GM18498 (cell line): ENCODE measurements around the gene MOCS2.
"Not testable (repeated sequence)": the region's sequence is repeated elsewhere in the genome, so short reads cannot be mapped to it uniquely, and the experiment has no call there.

Experiments used
- ATAC-seq: cut with Tn5 transposase; IDR thresholded peaks from one replicate; pipeline ENCODE4 v1.9.1; 2021; ENCODE audit warnings: mild to moderate bottlenecking, moderate library complexity; ENCODE audit not compliant: unreplicated experiment

MOCS2 gene, protein sequence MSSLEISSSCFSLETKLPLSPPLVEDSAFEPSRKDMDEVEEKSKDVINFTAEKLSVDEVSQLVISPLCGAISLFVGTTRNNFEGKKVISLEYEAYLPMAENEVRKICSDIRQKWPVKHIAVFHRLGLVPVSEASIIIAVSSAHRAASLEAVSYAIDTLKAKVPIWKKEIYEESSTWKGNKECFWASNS

DNA sequence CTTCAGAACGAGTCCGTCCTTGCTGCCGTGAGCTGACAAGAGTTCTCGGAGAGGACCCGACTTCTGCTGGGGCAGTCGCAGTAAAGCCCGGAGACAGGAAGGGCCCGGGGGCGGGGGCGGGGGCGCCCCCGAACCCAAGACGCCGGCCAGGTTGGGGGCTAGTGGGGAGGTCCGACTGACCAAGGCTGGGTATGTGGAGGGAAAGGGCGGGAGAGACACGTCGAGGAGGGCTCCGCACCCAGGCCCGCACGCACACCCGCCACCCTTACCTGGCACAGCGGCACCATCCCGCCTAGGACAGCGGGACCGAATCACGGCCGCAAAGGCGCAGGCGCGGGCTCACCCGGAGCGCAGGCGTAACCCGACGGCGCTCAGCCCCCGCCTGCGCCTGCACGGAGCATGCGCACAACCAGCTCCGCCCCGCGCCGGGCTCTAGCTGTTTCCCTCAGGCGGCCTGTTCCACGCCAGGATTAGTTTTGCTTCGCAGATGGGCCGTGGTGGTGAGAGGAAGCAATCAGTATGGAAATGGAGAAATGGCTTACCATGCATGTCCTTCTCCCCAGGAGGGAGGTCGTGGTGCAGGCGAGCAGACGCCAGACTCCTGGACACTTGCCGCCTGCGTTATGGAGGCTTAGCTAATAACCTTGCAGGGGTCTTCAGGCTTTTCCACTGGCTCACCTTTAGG is at the start of gene MOCS2:
Gene MOCS2, minus strand, starts transcription at position 315 of the 685 bp plus-strand sequence. CDS start 2,583 bp downstream, outside the sequence.
- ATAC-seq: peak; percentile 96

DNA sequence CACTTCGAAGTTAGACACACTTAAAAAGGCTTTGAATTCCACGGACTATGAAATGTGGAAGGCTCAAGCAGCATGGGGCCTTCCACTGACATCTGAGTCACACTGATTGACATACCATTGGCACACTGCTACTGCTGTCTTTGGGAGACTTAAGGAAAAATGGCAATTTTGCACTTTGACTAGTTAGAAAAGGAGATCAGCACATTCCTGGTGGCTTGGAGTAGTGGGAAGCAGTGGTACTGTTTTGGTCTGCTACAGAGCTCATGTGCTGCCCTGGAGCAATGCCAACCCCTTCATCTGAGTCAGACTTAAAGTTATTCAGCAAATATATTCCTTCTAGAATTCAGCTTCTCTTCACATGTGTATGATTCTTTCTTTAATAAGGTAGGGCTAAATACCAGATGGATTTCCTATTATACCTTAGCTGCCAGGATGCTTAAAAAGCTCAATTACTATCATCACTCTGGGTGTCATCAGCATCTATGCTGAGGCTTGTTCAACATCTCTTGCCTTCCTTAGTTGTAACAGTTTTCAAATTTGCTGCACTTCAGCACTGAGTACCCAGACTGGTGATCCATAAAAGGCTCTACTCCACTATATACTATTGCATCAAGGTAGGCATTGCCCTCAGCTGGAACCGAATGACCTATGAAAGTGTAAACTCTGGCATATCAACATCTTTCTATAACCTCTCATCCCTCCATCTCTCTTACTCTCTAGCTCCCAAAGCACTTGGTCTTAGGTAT is 42.3 kb upstream of the MOCS2 start:
- ATAC-seq: no peak

GRCh38 chr5:53133020-53133419 is 23.5 kb upstream of the MOCS2 start:
- ATAC-seq: no peak

- no peak for ATAC-seq
These were observed 20.7 kb upstream of the MOCS2 start for GRCh38 chr5:53130266-53130665.

DNA sequence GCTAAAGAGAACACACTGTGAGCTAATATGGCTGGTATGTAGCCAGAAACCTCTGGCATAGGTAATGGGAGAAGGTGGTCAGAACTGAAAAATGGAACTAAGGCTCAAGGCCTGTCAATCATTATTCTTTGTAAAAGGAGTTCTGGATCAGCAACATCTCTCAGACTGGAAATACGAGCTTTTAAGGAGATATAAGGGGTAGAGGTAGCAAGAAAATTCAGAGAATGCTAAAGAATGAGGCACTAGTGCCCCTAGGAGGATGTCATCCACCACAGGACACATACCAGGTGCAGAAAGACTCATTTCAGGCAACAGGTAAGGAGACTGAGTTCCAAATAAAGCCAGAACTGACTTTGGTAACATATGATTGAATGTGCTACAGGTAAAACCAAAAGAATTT is 18.9 kb upstream of the MOCS2 start:
- no peak for ATAC-seq

- no peak for ATAC-seq
These were observed 17.6 kb upstream of the MOCS2 start for GRCh38 chr5:53127107-53127506.

- ATAC-seq: no peak
These were observed 17.0 kb upstream of the MOCS2 start for GRCh38 chr5:53126521-53126920.

- no peak for ATAC-seq
These were observed 14.1 kb upstream of the MOCS2 start for GRCh38 chr5:53123702-53124101.

- no peak for ATAC-seq
These were observed 10.6 kb upstream of the MOCS2 start for GRCh38 chr5:53120165-53120564.

DNA sequence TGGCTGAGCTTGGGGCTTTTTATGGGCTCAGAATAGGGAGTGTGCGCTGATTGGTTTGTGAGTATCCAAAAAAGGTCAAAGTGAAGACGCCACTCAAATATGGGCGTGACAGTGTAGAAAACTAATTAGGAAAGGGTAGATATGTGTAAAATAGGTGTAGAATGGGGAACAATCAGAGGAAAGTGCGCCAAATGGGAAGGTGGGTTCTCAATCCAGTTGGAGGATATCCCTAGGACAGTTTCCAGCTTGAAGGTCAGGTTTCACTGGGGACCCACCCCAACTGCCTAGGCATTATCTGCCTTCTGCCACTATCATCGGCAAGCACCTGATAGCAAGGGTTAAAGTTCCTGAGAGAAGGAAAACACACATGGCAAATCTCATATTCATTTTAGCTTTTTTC is 9.3 kb upstream of the MOCS2 start:
- no peak for ATAC-seq

DNA sequence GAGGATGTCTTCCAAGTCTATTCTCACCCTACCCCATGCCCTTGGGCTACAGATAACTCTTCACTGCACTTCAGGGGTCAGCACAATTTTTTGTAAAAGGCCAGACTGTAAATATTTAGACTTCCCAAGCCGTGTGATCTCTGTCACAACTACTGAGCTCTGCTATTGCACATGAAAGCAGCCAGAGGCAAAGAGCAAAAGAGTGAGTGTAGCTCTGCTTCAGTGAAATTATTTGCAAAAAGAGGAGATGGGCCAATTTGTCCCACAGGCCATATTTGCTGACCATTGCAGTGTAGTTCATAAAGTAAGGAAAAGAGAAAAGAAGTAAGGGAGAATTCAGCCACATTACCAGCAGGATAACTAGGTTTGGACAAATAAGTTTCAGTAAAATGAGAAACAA is 7.0 kb upstream of the MOCS2 start:
- no peak for ATAC-seq

DNA sequence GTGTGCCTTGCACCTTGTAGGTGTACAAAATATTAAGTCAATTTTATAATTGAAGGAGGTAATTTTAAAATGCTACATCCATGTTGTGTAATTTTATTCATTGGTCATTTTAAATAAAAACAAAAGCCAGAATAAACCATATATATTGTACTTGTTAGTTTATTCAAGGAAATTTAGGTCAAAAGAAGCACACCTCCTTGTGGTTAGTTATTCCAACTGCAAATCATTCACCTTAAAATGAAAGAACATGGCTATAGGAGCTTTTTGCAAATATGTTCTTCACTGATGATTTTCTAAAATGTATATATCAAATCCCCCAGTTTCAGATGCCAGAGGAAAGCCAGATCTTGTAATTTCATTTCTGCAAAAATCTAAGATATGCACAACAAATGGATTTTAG is 5.4 kb upstream of the MOCS2 start:
- ATAC-seq: no peak

DNA sequence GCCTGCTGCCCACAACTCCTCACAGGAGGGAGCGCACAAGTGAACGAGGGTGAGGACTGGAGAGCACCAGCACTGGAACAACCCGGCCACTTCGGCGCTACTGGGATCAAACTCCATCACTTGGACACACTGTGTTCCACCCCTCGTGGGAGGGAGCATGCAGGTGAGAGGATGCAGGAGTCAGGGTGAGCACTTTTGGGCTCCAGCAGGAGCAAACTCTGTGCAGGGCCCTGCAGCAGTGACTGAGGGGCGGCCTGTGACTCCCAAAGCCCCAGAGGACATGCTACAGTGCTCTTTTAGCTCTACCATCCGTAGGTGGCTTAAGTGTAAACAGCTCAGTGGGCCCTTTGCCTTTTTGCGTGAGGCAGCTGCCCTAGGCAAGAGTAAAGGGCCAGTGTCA is 4.4 kb upstream of the MOCS2 start:
- ATAC-seq: no peak

- ATAC-seq: no peak
These were observed 3.4 kb upstream of the MOCS2 start for GRCh38 chr5:53112909-53113308.

DNA sequence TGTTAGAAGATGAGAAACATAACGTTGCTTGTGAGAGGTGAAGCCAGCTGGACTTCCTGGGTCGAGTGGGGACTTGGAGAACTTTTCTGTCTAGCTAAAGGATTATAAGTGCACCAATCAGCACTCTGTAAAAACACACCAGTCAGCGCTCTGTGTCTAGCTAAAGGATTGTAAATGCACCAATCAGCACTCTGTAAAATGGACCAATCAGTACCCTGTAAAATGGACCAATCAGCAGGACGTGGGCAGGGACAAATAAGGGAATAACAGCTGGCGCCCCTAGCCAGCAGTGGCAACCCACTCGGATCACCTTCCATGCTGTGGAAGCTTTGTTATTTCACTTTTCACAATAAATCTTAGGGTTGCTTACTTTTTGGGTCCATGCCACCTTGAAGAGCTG is 2.8 kb upstream of the MOCS2 start:
- not testable (repeated sequence) for ATAC-seq

GRCh38 chr5:53111139-53111538 is 1.6 kb upstream of the MOCS2 start:
- ATAC-seq: no peak

GRCh38 chr5:53110156-53110555 is 599 bp upstream of the MOCS2 start:
- ATAC-seq: peak; percentile 16

GRCh38 chr5:53109056-53109442 is 508 bp downstream of the MOCS2 start:
- peak; percentile 15 for ATAC-seq

DNA sequence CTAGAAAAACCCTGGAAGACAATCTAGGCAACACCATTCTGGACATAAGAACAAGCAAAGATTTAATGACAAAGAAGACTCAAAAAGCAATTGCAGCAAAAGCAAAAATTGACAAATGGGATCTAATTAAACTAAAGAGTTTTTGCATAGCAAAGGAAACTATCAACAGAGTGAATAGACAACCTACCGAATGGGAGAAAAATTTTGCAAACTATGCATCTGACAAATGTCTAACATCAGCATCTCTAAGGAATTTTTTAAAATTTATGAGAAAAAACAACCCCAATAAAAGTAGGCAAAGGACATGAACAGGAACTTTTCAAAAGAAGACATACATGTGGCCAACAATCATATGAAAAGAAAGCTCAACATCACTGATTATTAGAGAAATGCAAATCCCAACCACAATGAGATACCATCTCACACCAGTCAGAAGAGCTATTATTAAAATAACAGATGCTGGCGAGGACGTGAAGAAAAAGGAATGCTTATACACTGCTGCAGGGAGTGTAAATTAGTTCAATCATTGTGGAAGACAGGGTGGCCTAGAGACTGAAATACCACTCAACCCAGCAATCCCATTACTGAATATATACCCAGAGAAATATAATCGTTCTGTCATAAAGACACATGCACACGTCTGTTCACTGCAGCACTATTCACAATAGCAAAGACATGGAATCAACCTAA is 3.8 kb downstream of the MOCS2 start:
- ATAC-seq: no peak

DNA sequence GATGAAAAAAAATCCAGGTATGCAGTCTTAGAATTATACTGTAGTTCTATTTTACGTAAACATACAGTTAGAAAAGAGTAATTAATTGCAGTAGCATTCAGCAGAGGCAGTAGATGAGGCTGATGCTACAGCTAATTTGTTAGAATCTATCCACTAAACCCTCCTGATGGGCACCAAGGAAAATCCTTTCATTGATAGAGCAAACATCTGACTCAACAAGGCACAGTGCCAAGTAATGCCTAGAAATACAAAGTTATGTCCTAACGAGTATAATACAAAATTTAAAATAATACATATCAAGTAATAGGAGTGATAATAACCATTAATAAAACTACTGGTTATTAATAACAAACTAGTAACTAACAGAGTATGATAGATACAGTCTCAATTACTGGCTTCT is 9.0 kb downstream of the MOCS2 start:
- no peak for ATAC-seq

- ATAC-seq: no peak
These were observed 10.0 kb downstream of the MOCS2 start for GRCh38 chr5:53099546-53099945.
